Activated naive CD4-positive, alpha-beta T cell treated with anti-CD3 and anti-CD28 coated beads, Interleukin-2, amount 50 U/mL, for 72 hours (primary cell): ENCODE results near the gene SNAP47. TPM values are rescaled to one million over a fixed set of nuclear protein-coding genes. Genes with fewer than 3 reads are reported as not detected.

Experiments used
- ATAC-seq, 2 donors: fragments of 150-1000 bp; cut with Tn5 transposase; 2 replicates each; pipeline ENCODE4 v1.10.0; 2021; ENCODE audit warnings: mild to moderate bottlenecking in 2 of 2, moderate library complexity in 2 of 2
- DNase-seq, 2 donors: peaks; one replicate each; pipeline ENCODE4 v3.0.0; 2021 to 2022; ENCODE audit warnings: low spot score in 2 of 2
- H3K27ac Mint-ChIP-seq, 2 donors: one replicate each; pipeline ENCODE4 v1.8.0; 2022; ENCODE audit warnings: mild to moderate bottlenecking in 2 of 2, mixed read lengths in 2 of 2
- H3K36me3 Mint-ChIP-seq, 2 donors: one replicate each; pipeline ENCODE4 v1.8.0; 2022; ENCODE audit warnings: mixed read lengths in 2 of 2
- H3K9me3 Mint-ChIP-seq, 2 donors: one replicate each; pipeline ENCODE4 v1.8.0; 2022; ENCODE audit warnings: mixed read lengths in 2 of 2
- total RNA-seq, 2 donors: library from RNA; stranded (reverse); gene quantifications; one replicate each; pipeline ENCODE4 v1.2.3, GENCODE V29; 2022

SNAP47 gene
- total RNA-seq, 2 donors from 2014 or later = 33.8 to 35.8 TPM

- DNase-seq (no peak), ATAC-seq (peak; percentile 41 to 62)
- peaks cover 7 to 36% of the 10 kb centered on the region in 2 donors for H3K36me3 Mint-ChIP-seq
- peak overlapping the region; percentile 34 to 84 for H3K27ac Mint-ChIP-seq
- H3K9me3 Mint-ChIP-seq = peaks cover 0 to 4% of the 10 kb centered on the region in 2 donors
Measured at GRCh38 chr1:227758366-227758765, 23.1 kb downstream of the SNAP47 start.

- ATAC-seq (peak; percentile 60 to 74), DNase-seq (peak in 1 of 2 donors; percentile 35)
- H3K9me3 Mint-ChIP-seq = peaks cover 0 to 4% of the 10 kb centered on the region in 2 donors
- H3K36me3 Mint-ChIP-seq = peaks cover 7 to 36% of the 10 kb centered on the region in 2 donors
- peak overlapping the region; percentile 60 to 68 for H3K27ac Mint-ChIP-seq
Measured at GRCh38 chr1:227759341-227760300, 24.4 kb downstream of the SNAP47 start.

- no peak for DNase-seq
- Mint-ChIP-seq H3K9me3 (peaks cover 0 to 4% of the 10 kb centered on the region in 2 donors), H3K27ac (peak overlapping the region in 1 of 2 donors; percentile 68), H3K36me3 (peaks cover 7 to 36% of the 10 kb centered on the region in 2 donors)
- ATAC-seq = peak in 1 of 2 donors; percentile 4
Measured at GRCh38 chr1:227760377-227760776, 25.1 kb downstream of the SNAP47 start.

- no peak for ATAC-seq
- no peak for DNase-seq
- Mint-ChIP-seq H3K36me3 (peaks cover 7 to 36% of the 10 kb centered on the region in 2 donors), H3K9me3 (peaks cover 0 to 4% of the 10 kb centered on the region in 2 donors), H3K27ac (peak overlapping the region in 1 of 2 donors; percentile 68)
Measured at GRCh38 chr1:227761621-227762230, 26.5 kb downstream of the SNAP47 start.

GRCh38 chr1:227762231-227762911 lies 27.1 kb downstream of the SNAP47 start:
- Mint-ChIP-seq H3K9me3 (peaks cover 0 to 4% of the 10 kb centered on the region in 2 donors), H3K27ac (peak overlapping the region in 1 of 2 donors; percentile 50), H3K36me3 (peaks cover 11 to 36% of the 10 kb centered on the region in 2 donors)
- peak; percentile 81 for DNase-seq
- peak; percentile 44 to 64 for ATAC-seq

- Mint-ChIP-seq H3K36me3 (peaks cover 21 to 33% of the 10 kb centered on the region in 2 donors), H3K9me3 (peaks cover 0 to 4% of the 10 kb centered on the region in 2 donors), H3K27ac (no peak overlapping the region)
- DNase-seq = no peak
- ATAC-seq = no peak
Measured at GRCh38 chr1:227763246-227764018, 28.2 kb downstream of the SNAP47 start.

GRCh38 chr1:227764019-227764391 lies 28.8 kb downstream of the SNAP47 start:
- DNase-seq = no peak
- Mint-ChIP-seq H3K27ac (peak overlapping the region in 1 of 2 donors; percentile 37), H3K36me3 (peaks cover 24 to 27% of the 10 kb centered on the region in 2 donors), H3K9me3 (peaks cover 0 to 4% of the 10 kb centered on the region in 2 donors)
- no peak for ATAC-seq

- Mint-ChIP-seq H3K27ac (peak overlapping the region in 1 of 2 donors; percentile 59), H3K9me3 (peaks cover 0 to 4% of the 10 kb centered on the region in 2 donors), H3K36me3 (peaks cover 12 to 21% of the 10 kb centered on the region in 2 donors)
- DNase-seq (no peak), ATAC-seq (no peak)
Measured at GRCh38 chr1:227765261-227766014, 30.2 kb downstream of the SNAP47 start.

- H3K27ac Mint-ChIP-seq = peak overlapping the region; percentile 44 to 59
- peak; percentile 68 to 89 for DNase-seq
- H3K9me3 Mint-ChIP-seq = no peaks in the 10 kb centered on the region
- ATAC-seq = peak; percentile 86 to 94
- H3K36me3 Mint-ChIP-seq = peaks cover 7 to 21% of the 10 kb centered on the region in 2 donors
Measured at GRCh38 chr1:227766015-227766634, 30.9 kb downstream of the SNAP47 start.

- ATAC-seq (no peak), DNase-seq (no peak)
- Mint-ChIP-seq H3K27ac (peak overlapping the region; percentile 44 to 59), H3K36me3 (peaks cover under 1 to 21% of the 10 kb centered on the region in 2 donors), H3K9me3 (no peaks in the 10 kb centered on the region)
Measured at GRCh38 chr1:227766653-227767277, 31.5 kb downstream of the SNAP47 start.

GRCh38 chr1:227767401-227768124 lies 32.3 kb downstream of the SNAP47 start:
- peaks cover 0 to 21% of the 10 kb centered on the region in 2 donors for H3K36me3 Mint-ChIP-seq
- no peaks in the 10 kb centered on the region for H3K9me3 Mint-ChIP-seq
- no peak overlapping the region for H3K27ac Mint-ChIP-seq
- DNase-seq (no peak), ATAC-seq (no peak)

GRCh38 chr1:227768125-227768439 lies 32.8 kb downstream of the SNAP47 start:
- no peak for DNase-seq
- Mint-ChIP-seq H3K9me3 (no peaks in the 10 kb centered on the region), H3K36me3 (peaks cover 0 to 21% of the 10 kb centered on the region in 2 donors), H3K27ac (no peak overlapping the region)
- no peak for ATAC-seq

GRCh38 chr1:227768640-227769039 lies 33.4 kb downstream of the SNAP47 start:
- Mint-ChIP-seq H3K9me3 (no peaks in the 10 kb centered on the region), H3K36me3 (peaks cover 0 to 21% of the 10 kb centered on the region in 2 donors), H3K27ac (peak overlapping the region in 1 of 2 donors; percentile 24)
- DNase-seq = no peak
- ATAC-seq = no peak
